ENCODE data around the gene ADORA2A. TPM values are rescaled to one million over a fixed set of nuclear protein-coding genes. Genes with fewer than 3 reads are reported as not detected.

Gene ADORA2A
- total RNA-seq, 1 donor = 3.9 TPM

GRCh38 chr22:24435861-24436371 is 8.5 kb downstream of the ADORA2A start:
- no peak for TF ChIP-seq CTCF (IDR thresholded peaks at IDR 0.05; ENCODE audit: insufficient read depth, low read depth, low read length)
- no peak for DNase-seq (ENCODE audit: low read depth)
- H3K4me3 ChIP-seq (ENCODE audit: low read depth, low read length) = no peak overlapping the region

GRCh38 chr22:24436553-24436952 is 9.2 kb downstream of the ADORA2A start:
- DNase-seq (ENCODE audit: low read depth) = no peak
- no peak overlapping the region for H3K4me3 ChIP-seq (ENCODE audit: low read depth, low read length)
- no peak for TF ChIP-seq CTCF (IDR thresholded peaks at IDR 0.05; ENCODE audit: insufficient read depth, low read depth, low read length)

GRCh38 chr22:24437091-24437490 is 9.7 kb downstream of the ADORA2A start:
- TF ChIP-seq CTCF (IDR thresholded peaks at IDR 0.05; ENCODE audit: insufficient read depth, low read depth, low read length) = no peak
- no peak for DNase-seq (ENCODE audit: low read depth)
- no peak overlapping the region for H3K4me3 ChIP-seq (ENCODE audit: low read depth, low read length)

- no peak for DNase-seq (ENCODE audit: low read depth)
- peak; percentile 28 for TF ChIP-seq CTCF (IDR thresholded peaks at IDR 0.05; ENCODE audit: insufficient read depth, low read depth, low read length)
- H3K4me3 ChIP-seq (ENCODE audit: low read depth, low read length) = no peak overlapping the region
These were observed 10.4 kb downstream of the ADORA2A start for GRCh38 chr22:24437741-24438328.

- TF ChIP-seq CTCF (IDR thresholded peaks at IDR 0.05; ENCODE audit: insufficient read depth, low read depth, low read length) = no peak
- no peak overlapping the region for H3K4me3 ChIP-seq (ENCODE audit: low read depth, low read length)
- DNase-seq (ENCODE audit: low read depth) = no peak
These were observed 12.9 kb downstream of the ADORA2A start for GRCh38 chr22:24440270-24440717.

- H3K4me3 ChIP-seq (ENCODE audit: low read depth, low read length) = no peak overlapping the region
- DNase-seq (ENCODE audit: low read depth) = no peak
- no peak for TF ChIP-seq CTCF (IDR thresholded peaks at IDR 0.05; ENCODE audit: insufficient read depth, low read depth, low read length)
These were observed 13.5 kb downstream of the ADORA2A start for GRCh38 chr22:24440718-24441405.

All from fibroblast of villous mesenchyme (primary cell).